RPMI7951 (cell line): ENCODE measurements around the gene LIMA1. TPM values are rescaled to one million over a fixed set of nuclear protein-coding genes. Genes with fewer than 3 reads are reported as not detected.
"Not testable (repeated sequence)": the region's sequence is repeated elsewhere in the genome, so short reads cannot be mapped to it uniquely, and the experiment has no call there.

Experiments used
- DNase-seq: peaks from one replicate; pipeline ENCODE4 v3.0.0-alpha.2; 2012; ENCODE audit warnings: low read depth
- total RNA-seq: library from RNA; depleted of rRNA; stranded (reverse); fragments of >200 nt; shearing (Covaris generic); gene quantifications from 2 replicates; pipeline ENCODE4 v1.2.3, GENCODE V29; 2014

Gene LIMA1
- total RNA-seq, 1 experiment from 2014 or later = 86.3 TPM

- peak; percentile 66 for DNase-seq
These were observed 96.0 kb downstream of the LIMA1 start for GRCh38 chr12:50187084-50187900.

- DNase-seq = peak; percentile 45
These were observed 96.6 kb downstream of the LIMA1 start for GRCh38 chr12:50186681-50187080.

GRCh38 chr12:50185970-50186663 lies 97.2 kb downstream of the LIMA1 start:
- peak; percentile 53 for DNase-seq

DNA sequence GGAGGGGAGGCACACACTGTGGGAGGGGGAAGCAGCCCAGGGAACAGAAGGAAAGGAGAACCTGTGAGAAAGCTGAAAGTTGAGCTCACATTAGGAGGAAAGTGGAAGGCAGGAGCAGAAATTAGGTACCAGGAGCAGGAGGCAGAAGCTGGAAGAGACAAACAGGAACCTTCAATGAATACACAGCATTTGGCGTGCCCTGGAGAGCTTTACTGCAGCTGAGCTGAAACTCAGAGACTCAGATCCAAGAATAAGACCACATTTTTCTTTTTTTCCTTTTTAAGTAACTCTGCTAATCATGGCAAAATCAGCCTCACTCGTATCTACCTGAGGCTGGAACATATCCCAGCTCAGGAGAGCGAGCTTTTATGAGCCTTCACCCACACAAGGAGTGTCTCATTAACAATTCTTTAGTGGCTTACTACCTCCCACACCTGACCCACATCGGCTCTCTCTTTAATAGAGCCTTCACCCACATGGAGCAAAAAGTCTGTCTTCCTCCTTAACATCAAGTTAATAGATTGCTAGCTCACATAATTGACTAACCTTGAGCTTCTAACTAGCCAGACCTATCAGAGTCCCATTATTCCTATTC lies 97.9 kb downstream of the LIMA1 start:
- no peak for DNase-seq

GRCh38 chr12:50184261-50184660 lies 99.1 kb downstream of the LIMA1 start:
- DNase-seq = no peak

- DNase-seq = no peak
These were observed 100.9 kb downstream of the LIMA1 start for GRCh38 chr12:50182461-50182860.

GRCh38 chr12:50181691-50182090 lies 101.6 kb downstream of the LIMA1 start:
- DNase-seq = no peak

DNA sequence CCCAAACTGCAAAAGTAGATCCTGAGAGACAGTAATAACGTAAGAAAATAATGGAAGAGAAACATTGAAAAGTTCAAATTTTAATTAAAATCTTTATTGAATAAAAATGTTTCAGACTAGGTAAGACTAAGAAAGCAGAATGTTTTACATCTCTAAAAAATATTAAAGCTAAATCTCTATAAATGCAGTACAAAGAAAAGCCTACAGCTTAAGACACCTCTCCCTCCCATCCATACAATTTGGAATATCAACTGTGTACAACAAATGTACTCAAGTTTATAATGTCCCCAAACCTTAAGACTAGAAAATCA lies 107.6 kb downstream of the LIMA1 start:
- no peak for DNase-seq

- DNase-seq = peak; percentile 64
These were observed 108.2 kb downstream of the LIMA1 start for GRCh38 chr12:50174971-50175715.

GRCh38 chr12:50167049-50167828 lies 116.1 kb downstream of the LIMA1 start, which contains the start of gene CERS5:
Gene CERS5, minus strand, starts transcription at chr12:50167369. Its CDS starts 72 bp downstream, at chr12:50167297.
- DNase-seq = peak; percentile 97

GRCh38 chr12:50166799-50167048 lies 116.6 kb downstream of the LIMA1 start:
- DNase-seq = no peak

DNA sequence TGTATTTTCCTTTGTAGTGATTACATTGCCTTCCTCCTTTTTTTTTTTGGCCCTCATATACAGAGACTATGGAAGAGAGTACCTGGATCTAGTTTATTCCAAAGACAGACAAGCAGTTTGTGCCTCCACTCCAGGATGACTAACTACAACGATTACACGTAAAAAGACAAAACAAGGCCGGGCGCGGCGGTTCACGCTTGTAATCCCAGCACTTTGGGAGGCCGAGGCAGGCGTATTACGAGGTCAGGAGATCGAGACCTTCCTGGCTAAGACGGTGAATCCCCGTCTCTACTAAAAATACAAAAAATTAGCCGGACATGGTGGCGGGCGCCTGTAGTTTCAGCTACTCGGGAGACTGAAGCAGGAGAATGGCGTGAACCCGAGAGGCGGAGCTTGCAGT lies 118.4 kb downstream of the LIMA1 start:
- no peak for DNase-seq

DNA sequence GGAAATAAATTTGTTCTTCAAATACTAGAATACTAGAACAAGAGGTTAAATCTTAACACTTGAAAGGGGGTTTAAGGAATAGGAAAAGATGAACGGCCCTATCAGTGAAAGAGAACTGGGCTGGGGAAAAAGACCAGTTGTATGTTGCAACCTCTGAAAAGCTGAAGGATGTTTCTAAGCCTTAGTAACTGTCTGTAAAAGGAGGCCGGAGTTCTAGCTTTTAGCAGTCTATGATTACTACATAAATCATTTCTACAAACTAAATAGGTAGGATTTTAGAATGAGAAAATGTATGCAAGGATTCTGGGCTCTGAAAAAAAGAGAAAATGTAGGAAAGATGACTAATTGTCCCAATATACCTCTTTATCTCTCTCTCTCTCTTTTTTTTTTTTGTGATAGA lies 121.1 kb downstream of the LIMA1 start:
- no peak for DNase-seq

DNA sequence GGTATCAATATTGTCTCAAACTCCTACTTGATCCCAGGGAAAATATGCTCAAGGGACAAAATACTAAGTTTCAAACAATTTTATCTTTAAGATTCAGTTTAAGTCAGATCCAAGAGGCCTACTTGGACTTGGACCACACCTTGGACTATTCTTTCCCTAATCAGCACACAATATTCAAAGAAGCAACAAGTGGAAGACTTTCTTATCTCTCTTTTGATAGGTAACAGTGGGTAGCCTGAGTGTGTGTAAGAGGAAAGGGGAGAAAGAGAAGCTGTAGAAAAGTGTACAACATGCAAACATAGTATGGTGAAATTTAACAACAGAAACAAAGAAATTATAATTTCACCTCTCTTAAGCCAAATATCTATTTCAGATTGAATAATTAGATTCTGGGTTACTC lies 122.7 kb downstream of the LIMA1 start:
- no peak for DNase-seq

DNA sequence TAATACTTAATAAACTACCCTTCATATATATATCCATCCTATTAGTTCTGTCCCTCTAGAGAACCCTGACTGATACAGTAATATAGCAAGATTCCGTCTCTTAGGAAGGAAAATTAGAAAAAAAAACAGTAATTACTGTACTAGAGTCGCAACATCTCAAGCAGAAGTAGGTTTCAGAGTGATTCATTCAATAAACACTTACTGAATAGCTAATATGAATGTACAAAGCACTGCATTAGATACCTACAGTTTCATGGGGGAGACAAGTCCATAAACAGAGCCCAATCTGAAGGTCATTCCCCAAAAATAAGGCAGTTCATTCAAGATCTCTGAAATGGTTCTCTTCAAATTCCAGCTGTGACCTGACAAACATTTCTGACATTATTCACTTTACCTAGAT lies 126.1 kb downstream of the LIMA1 start:
- no peak for DNase-seq

DNA sequence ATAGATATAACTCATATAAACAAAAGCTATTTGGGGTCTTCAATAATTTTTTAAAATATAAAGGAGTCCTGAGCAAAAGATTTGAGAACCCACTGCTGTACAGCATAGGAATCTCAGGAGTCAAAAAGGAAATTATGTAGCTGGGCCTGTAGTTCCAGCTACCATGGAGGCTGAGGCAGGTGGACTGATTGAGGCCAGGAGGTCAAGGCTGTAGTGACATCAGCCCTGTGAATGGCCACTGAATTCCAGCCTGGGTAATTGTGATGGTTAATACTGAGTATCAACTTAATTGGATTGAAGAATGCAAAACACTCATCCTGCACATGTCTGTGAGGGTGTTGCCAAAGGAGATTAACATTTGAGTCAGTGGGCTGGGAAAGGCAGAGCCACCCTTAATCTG lies 126.7 kb downstream of the LIMA1 start:
- DNase-seq = no peak

DNA sequence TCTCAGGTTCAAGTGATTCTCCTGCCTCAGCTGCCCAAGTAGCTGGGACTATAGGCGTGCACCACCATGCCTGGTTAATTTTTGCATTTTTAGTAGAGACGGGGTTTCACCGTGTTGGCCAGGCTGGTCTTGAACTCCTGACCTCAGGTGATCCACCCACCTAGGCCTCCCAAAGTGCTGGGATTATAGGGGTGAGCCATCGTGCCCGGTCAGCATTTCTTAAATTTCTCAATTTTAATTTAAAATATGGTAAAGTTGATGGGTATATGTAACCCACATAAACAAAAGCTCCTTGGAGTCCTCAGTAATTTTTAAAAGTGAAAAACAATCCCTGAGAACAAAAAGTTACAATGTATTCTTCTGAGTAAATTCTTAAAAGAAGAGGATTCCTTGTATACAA lies 128.4 kb downstream of the LIMA1 start:
- DNase-seq = not testable (repeated sequence)

DNA sequence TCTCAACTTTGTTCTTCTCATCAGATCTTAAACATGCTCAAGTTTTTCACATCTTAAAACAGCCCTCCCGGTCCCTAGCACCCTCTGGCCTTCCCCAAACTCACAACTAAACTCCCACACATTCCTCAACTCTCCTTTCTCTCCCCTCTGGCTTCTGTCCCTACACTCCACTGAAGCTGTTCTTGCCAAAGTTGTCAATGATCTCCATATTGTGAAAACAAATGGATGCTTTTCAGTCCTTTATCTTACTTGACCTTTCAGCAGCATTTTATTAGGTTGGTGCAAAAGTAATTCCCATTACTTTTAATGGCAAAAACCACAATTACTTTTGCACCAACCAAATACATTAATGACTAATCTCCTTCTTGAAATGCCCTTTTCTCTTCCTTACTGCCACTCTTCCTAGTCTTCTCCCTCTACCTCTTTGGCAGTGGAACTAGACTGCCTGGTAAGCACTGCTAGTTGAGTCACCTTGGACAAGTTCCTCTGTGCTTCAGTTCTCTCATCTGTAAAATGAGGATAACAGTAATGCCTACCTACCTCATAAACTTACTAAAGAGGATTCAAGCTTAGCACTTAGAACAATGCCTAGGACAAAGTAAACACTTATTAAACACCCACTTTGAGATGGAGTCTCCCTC lies 132.2 kb downstream of the LIMA1 start:
- no peak for DNase-seq

- DNase-seq = no peak
These were observed 134.0 kb downstream of the LIMA1 start for GRCh38 chr12:50149311-50149710.

DNA sequence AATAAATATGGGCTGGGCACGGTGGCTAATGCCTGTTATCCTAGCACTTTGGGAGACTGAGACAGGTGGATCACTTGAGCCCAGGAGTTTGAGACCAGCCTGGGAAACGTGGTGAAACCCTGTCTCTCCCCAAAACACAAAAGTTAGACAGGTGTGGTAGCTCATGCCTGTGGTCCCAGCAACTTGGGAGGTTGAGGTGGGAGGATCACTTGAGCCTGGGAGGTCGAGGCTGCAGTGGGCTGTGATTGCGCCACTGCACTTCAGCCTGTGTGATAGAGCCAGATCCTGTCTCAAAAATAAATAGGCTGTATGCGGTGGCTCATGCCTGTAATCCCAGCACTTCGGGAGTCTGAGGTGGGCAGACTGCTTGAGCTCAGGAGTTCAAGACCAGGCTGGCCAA lies 135.3 kb downstream of the LIMA1 start:
- not testable (repeated sequence) for DNase-seq

DNA sequence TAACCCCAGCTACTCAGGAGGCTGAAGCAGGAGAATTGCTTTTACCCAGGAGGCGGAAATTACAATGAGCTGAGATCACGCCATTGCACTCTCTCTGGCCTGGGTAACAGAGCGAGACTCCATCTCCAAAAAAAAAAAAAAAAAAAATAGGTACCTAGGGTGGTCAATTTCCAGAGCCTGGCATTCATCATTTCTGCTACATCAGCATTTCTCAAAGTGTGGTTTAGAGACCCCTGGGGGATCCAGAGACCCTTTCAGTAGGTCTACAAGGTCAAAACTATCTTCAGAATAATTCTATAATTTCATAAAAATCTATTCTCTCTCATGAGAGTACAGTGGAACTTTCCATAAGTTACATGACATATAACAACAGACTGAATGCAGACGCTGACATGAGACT lies 136.0 kb downstream of the LIMA1 start:
- no peak for DNase-seq
